ENCODE measurements around the gene CD101. TPM values are rescaled to one million over a fixed set of nuclear protein-coding genes. Genes with fewer than 3 reads are reported as not detected.

Gene CD101
- total RNA-seq, 1 experiment from 2014 or later, result 1.7 TPM

- H3K4me3 ChIP-seq (ENCODE audit: low read depth, low read length, poor library complexity, severe bottlenecking), result no peak overlapping the region
- no TSS peak for BruUV-seq (replicated peaks)
- H3K27me3 ChIP-seq (replicated peaks; ENCODE audit: insufficient read depth, low read depth, low read length, poor library complexity), result no peaks in the 10 kb centered on the region
- DNase-seq (ENCODE audit: low spot score), result no peak
- TF ChIP-seq CTCF (conservative IDR thresholded peaks at IDR 0.05; ENCODE audit: low read depth, low read length), result no peak
- TF ChIP-seq EZH2 (IDR thresholded peaks at IDR 0.05; ENCODE audit: borderline replicate concordance, low read depth, low read length, poor library complexity, severe bottlenecking), result no peak
- ChIA-PET POLR2A (ENCODE audit: low non-redundant PET) (no interaction called here), CTCF (no interaction called here)
- no peaks in the 10 kb centered on the region for H3K36me3 ChIP-seq (ENCODE audit: insufficient read depth, low read length, poor library complexity, severe bottlenecking)
- H3K27ac ChIP-seq (ENCODE audit: low read depth, low read length, poor library complexity, severe bottlenecking), result no peak overlapping the region
- intact Hi-C loops (cut with micrococcal nuclease; ENCODE audit: unreplicated experiment), result no loop called here
- no peaks in the 10 kb centered on the region for H3K9me3 ChIP-seq (ENCODE audit: low read depth, low read length, poor library complexity, severe bottlenecking)
- H3K4me1 ChIP-seq (ENCODE audit: insufficient read depth, low read length, poor library complexity, severe bottlenecking), result no peaks in the 10 kb centered on the region
Observed at GRCh38 chr1:116991171-116991845, 10.3 kb upstream of the CD101 start.

GRCh38 chr1:116991918-116992317 lies 9.6 kb upstream of the CD101 start:
- TF ChIP-seq EZH2 (IDR thresholded peaks at IDR 0.05; ENCODE audit: borderline replicate concordance, low read depth, low read length, poor library complexity, severe bottlenecking), result no peak
- TF ChIP-seq CTCF (conservative IDR thresholded peaks at IDR 0.05; ENCODE audit: low read depth, low read length), result no peak
- no peak for DNase-seq (ENCODE audit: low spot score)
- ChIA-PET POLR2A (ENCODE audit: low non-redundant PET) (no interaction called here), CTCF (no interaction called here)
- intact Hi-C loops (cut with micrococcal nuclease; ENCODE audit: unreplicated experiment), result no loop called here
- no peak overlapping the region for H3K27ac ChIP-seq (ENCODE audit: low read depth, low read length, poor library complexity, severe bottlenecking)
- H3K9me3 ChIP-seq (ENCODE audit: low read depth, low read length, poor library complexity, severe bottlenecking), result no peaks in the 10 kb centered on the region
- no peaks in the 10 kb centered on the region for H3K36me3 ChIP-seq (ENCODE audit: insufficient read depth, low read length, poor library complexity, severe bottlenecking)
- H3K27me3 ChIP-seq (replicated peaks; ENCODE audit: insufficient read depth, low read depth, low read length, poor library complexity), result no peaks in the 10 kb centered on the region
- BruUV-seq (replicated peaks), result no TSS peak
- no peak overlapping the region for H3K4me3 ChIP-seq (ENCODE audit: low read depth, low read length, poor library complexity, severe bottlenecking)
- no peaks in the 10 kb centered on the region for H3K4me1 ChIP-seq (ENCODE audit: insufficient read depth, low read length, poor library complexity, severe bottlenecking)

GRCh38 chr1:116993286-116993685 lies 8.3 kb upstream of the CD101 start:
- intact Hi-C loops (cut with micrococcal nuclease; ENCODE audit: unreplicated experiment), result no loop called here
- no TSS peak for BruUV-seq (replicated peaks)
- Histone ChIP-seq H3K9me3 (ENCODE audit: low read depth, low read length, poor library complexity, severe bottlenecking) (no peaks in the 10 kb centered on the region), H3K27me3 (replicated peaks; ENCODE audit: insufficient read depth, low read depth, low read length, poor library complexity) (no peaks in the 10 kb centered on the region), H3K27ac (ENCODE audit: low read depth, low read length, poor library complexity, severe bottlenecking) (no peak overlapping the region), H3K36me3 (ENCODE audit: insufficient read depth, low read length, poor library complexity, severe bottlenecking) (no peaks in the 10 kb centered on the region), H3K4me3 (ENCODE audit: low read depth, low read length, poor library complexity, severe bottlenecking) (no peak overlapping the region), H3K4me1 (ENCODE audit: insufficient read depth, low read length, poor library complexity, severe bottlenecking) (no peaks in the 10 kb centered on the region)
- DNase-seq (ENCODE audit: low spot score), result no peak
- CTCF ChIA-PET, result no interaction called here
- no peak for TF ChIP-seq CTCF (conservative IDR thresholded peaks at IDR 0.05; ENCODE audit: low read depth, low read length)
- TF ChIP-seq EZH2 (IDR thresholded peaks at IDR 0.05; ENCODE audit: borderline replicate concordance, low read depth, low read length, poor library complexity, severe bottlenecking), result no peak
- POLR2A ChIA-PET (ENCODE audit: low non-redundant PET), result no interaction called here

Measured in A673 (cell line).